ENCODE results near the gene MAST1.
"Not testable (repeated sequence)": the region's sequence is repeated elsewhere in the genome, so short reads cannot be mapped to it uniquely, and the experiment has no call there.

MAST1 gene

GRCh38 chr19:12797141-12797587 is 41.2 kb upstream of the MAST1 start:
- ATAC-seq (ENCODE audit: low read depth) (no peak), DNase-seq (ENCODE audit: low spot score) (no peak)
- Histone ChIP-seq H3K27ac (ENCODE audit: poor library complexity, severe bottlenecking) (peak overlapping the region; percentile 99), H3K36me3 (ENCODE audit: low read depth) (peaks cover 30% of the 10 kb centered on the region), H3K9me3 (ENCODE audit: severe bottlenecking) (no peaks in the 10 kb centered on the region), H3K4me1 (ENCODE audit: insufficient read depth, poor library complexity, severe bottlenecking) (peaks cover 11% of the 10 kb centered on the region), H3K27me3 (ENCODE audit: insufficient read depth, poor library complexity, severe bottlenecking) (no peaks in the 10 kb centered on the region), H3K4me3 (ENCODE audit: severe bottlenecking) (no peak overlapping the region)
- no peak for TF ChIP-seq CTCF (IDR thresholded peaks at IDR 0.05; ENCODE audit: poor library complexity, severe bottlenecking)

GRCh38 chr19:12797607-12798006 is 40.7 kb upstream of the MAST1 start:
- not testable (repeated sequence) for ATAC-seq (ENCODE audit: low read depth); H3K9me3 ChIP-seq (ENCODE audit: severe bottlenecking); H3K4me3 ChIP-seq (ENCODE audit: severe bottlenecking); DNase-seq (ENCODE audit: low spot score); H3K27ac ChIP-seq (ENCODE audit: poor library complexity, severe bottlenecking); H3K27me3 ChIP-seq (ENCODE audit: insufficient read depth, poor library complexity, severe bottlenecking)
- Histone ChIP-seq H3K36me3 (ENCODE audit: low read depth) (peaks cover 26% of the 10 kb centered on the region), H3K4me1 (ENCODE audit: insufficient read depth, poor library complexity, severe bottlenecking) (peaks cover 11% of the 10 kb centered on the region)

GRCh38 chr19:12799742-12800465 is 38.4 kb upstream of the MAST1 start:
- ATAC-seq (ENCODE audit: low read depth) (no peak), DNase-seq (ENCODE audit: low spot score) (no peak)
- Histone ChIP-seq H3K4me3 (ENCODE audit: severe bottlenecking) (no peak overlapping the region), H3K4me1 (ENCODE audit: insufficient read depth, poor library complexity, severe bottlenecking) (peaks cover 6% of the 10 kb centered on the region), H3K27ac (ENCODE audit: poor library complexity, severe bottlenecking) (peak overlapping the region; percentile 60), H3K36me3 (ENCODE audit: low read depth) (peaks cover 19% of the 10 kb centered on the region), H3K27me3 (ENCODE audit: insufficient read depth, poor library complexity, severe bottlenecking) (no peaks in the 10 kb centered on the region), H3K9me3 (ENCODE audit: severe bottlenecking) (no peaks in the 10 kb centered on the region)
- TF ChIP-seq CTCF (IDR thresholded peaks at IDR 0.05; ENCODE audit: poor library complexity, severe bottlenecking), result no peak

- Histone ChIP-seq H3K27ac (ENCODE audit: poor library complexity, severe bottlenecking) (peak overlapping the region; percentile 60), H3K27me3 (ENCODE audit: insufficient read depth, poor library complexity, severe bottlenecking) (no peaks in the 10 kb centered on the region), H3K9me3 (ENCODE audit: severe bottlenecking) (no peaks in the 10 kb centered on the region), H3K4me3 (ENCODE audit: severe bottlenecking) (peak overlapping the region; percentile 72), H3K4me1 (ENCODE audit: insufficient read depth, poor library complexity, severe bottlenecking) (peaks cover 6% of the 10 kb centered on the region), H3K36me3 (ENCODE audit: low read depth) (peaks cover 19% of the 10 kb centered on the region)
- ATAC-seq (ENCODE audit: low read depth) (no peak), DNase-seq (ENCODE audit: low spot score) (no peak)
- TF ChIP-seq CTCF (IDR thresholded peaks at IDR 0.05; ENCODE audit: poor library complexity, severe bottlenecking), result no peak
Observed at GRCh38 chr19:12800466-12800770, 37.9 kb upstream of the MAST1 start.

- DNase-seq (ENCODE audit: low spot score) (no peak), ATAC-seq (ENCODE audit: low read depth) (no peak; the same call in 2 of the 3 replicates)
- H3K9me3 ChIP-seq (ENCODE audit: severe bottlenecking), result no peaks in the 10 kb centered on the region
- TF ChIP-seq CTCF (IDR thresholded peaks at IDR 0.05; ENCODE audit: poor library complexity, severe bottlenecking), result no peak
- peak overlapping the region; percentile 60 for H3K27ac ChIP-seq (ENCODE audit: poor library complexity, severe bottlenecking)
- H3K4me1 ChIP-seq (ENCODE audit: insufficient read depth, poor library complexity, severe bottlenecking), result peaks cover 5% of the 10 kb centered on the region
- H3K36me3 ChIP-seq (ENCODE audit: low read depth), result peaks cover 19% of the 10 kb centered on the region
- no peaks in the 10 kb centered on the region for H3K27me3 ChIP-seq (ENCODE audit: insufficient read depth, poor library complexity, severe bottlenecking)
- peak overlapping the region; percentile 72 for H3K4me3 ChIP-seq (ENCODE audit: severe bottlenecking)
Observed at GRCh38 chr19:12800923-12801465, 37.3 kb upstream of the MAST1 start.
